HG02943 (cell line): ENCODE measurements around the gene GATD1.

Experiments
- ATAC-seq: cut with Tn5 transposase; IDR thresholded peaks from one replicate; pipeline ENCODE4 v1.9.1; 2021; ENCODE audit warnings: mild to moderate bottlenecking, low read depth, moderate library complexity; ENCODE audit not compliant: unreplicated experiment

The GATD1 gene, protein sequence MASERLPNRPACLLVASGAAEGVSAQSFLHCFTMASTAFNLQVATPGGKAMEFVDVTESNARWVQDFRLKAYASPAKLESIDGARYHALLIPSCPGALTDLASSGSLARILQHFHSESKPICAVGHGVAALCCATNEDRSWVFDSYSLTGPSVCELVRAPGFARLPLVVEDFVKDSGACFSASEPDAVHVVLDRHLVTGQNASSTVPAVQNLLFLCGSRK

DNA sequence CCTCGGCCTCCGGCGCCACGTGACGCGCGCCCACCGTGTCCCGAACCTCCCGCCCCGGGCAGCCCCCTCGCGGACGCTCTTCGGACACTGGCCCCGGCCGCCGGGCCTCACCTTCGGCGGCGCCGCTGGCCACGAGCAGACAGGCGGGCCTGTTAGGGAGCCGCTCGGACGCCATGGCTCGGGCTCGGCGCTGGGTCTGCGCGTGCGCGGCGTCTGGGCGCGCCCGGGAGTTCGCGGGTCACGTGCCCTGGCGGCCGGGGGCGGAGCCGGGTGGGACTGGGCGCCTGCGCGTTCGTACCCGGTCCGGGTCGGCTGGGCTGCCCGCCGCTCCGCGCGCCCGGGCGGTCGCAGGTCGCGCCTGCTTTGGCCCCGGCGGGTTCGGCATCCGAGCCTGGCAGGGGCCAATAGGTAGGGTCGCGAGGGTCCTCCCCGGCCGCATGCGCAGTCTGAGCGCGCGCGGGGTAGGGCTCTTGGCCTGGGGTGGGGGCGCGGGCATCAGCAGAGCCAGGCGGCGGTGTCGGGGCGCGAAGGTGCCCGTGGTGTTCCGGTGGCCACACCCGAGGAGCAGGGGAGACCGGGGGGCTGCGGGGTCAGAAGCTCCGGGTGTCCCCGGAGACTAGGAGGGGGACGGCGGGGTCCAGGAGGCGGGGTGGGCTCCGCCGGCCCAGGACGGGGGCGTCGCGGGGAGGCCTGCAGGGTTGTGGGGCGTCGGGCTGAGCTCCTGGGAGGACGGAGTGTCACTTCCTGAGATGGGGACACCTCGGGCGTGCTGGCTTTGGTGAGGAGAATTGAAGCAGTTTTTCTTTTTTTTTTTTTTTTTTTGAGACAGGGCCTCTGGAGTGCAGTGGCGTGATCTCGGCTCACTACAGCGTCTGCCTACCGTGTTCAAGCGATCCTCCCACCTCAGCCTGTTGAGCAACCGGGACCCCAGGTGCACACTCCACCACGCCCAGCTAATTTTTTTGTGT is at the start of gene GATD1:
TSS of gene GATD1 (minus strand) at position 200 of the 968 bp plus-strand sequence. CDS start at position 175, 25 bp downstream.
- ATAC-seq = peak; percentile 57

- no peak for ATAC-seq
Observed at GRCh38 chr11:826836-827145, 49.5 kb upstream of the GATD1 start.

DNA sequence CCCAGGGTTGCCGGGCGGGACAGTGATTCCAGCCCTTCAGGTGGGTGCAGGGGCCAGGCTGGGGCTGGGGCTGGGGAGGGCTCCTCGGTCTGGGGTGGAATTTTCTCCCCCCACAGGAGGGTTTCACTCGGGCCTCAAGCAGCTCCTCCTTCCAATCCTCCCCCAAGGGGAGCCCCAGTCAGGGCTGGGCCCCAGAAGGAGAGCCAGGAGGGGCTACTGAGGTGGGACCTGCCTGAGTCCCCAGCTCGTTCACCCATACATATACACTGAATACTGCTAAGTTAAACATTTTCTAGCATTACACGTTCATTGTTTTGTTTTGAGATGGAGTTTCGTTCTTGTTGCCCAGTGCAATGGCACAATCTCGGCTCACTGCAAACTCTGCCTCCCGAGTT is 48.9 kb upstream of the GATD1 start:
- ATAC-seq = no peak

DNA sequence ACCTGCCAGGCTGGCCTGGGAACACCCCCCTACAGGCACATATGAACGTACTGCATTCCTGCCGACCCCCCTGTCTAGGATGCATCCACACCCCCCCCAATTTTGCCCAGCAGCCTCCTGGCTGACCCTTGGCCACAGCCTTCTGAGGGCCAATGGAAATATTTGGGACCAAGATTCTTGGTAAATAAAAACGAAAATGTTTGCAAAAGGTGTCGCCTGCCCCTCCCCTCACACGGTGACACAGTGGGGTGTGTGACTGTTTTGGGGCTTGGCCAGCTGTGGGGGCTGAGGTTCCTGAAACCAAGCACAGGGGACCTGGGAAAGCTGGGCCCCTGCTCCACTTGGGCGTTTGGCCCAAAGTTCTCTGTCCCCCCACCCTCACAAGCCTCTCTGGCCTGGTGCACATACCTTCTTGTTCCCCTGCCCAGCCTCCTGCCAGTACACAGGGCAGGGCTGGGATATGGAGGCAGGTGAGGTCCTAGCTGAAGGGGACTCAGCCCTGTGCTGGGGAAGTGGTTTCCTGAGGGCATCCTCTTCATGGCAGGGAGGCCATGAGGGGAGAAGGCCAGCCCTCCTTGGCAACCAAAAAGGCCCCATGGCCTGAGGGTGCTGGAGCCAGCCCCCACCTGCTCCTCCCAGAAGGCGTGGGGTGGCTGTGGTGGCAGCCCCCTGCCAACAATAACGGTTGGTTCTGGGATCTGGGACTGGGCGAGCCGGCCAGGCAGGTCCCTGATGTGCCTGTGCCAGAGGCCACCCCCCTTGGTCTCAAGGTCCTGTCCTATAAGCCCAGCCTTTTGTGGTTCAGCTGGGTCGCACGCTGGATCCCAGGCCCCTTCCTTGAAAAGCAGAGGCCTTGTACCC is 48.3 kb upstream of the GATD1 start:
- ATAC-seq = no peak

- ATAC-seq = no peak
Observed at GRCh38 chr11:824942-825341, 47.7 kb upstream of the GATD1 start.

GRCh38 chr11:824292-824880 is 47.1 kb upstream of the GATD1 start:
- ATAC-seq = no peak

DNA sequence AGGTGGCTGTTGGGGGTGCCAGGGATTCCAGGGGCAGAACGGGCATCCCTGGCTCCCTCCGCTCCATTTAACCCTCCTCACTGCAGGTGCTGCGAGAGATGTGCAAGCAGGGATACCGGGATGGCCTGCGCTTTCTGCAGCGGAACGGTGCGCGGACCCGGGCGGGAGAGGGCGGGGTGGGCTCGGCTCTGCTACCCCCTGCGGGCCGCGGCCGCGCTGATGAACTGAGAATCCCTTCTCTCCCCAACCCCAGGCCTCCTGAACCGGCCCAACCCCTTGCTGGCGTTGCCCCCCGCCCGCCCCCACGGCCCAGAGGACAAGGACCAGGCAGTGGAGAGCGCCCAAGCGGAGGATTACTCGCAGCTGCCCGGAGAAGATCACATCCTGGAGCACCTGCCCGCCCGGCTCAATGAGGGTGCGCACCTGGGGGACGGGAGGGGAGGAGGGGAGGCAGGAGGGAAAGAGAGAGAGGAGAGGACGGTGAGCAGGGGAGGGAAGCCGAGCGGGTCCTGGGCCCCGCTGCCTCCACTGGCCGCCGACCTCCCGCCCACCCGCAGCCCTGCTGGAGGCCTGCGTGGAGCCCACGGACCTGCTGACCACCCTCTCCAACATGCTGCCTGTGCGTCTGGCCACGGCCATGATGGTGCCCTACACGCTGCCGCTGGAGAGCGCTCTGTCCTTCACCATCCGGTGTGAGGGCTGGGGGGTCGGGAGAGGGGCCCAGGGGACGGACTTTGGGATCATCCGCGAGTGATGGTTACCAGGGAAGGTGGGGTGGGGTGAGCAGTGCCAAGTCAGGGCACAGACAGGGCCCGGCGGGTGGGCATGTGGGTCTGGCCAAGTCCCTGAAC is 46.4 kb upstream of the GATD1 start:
- ATAC-seq = no peak

DNA sequence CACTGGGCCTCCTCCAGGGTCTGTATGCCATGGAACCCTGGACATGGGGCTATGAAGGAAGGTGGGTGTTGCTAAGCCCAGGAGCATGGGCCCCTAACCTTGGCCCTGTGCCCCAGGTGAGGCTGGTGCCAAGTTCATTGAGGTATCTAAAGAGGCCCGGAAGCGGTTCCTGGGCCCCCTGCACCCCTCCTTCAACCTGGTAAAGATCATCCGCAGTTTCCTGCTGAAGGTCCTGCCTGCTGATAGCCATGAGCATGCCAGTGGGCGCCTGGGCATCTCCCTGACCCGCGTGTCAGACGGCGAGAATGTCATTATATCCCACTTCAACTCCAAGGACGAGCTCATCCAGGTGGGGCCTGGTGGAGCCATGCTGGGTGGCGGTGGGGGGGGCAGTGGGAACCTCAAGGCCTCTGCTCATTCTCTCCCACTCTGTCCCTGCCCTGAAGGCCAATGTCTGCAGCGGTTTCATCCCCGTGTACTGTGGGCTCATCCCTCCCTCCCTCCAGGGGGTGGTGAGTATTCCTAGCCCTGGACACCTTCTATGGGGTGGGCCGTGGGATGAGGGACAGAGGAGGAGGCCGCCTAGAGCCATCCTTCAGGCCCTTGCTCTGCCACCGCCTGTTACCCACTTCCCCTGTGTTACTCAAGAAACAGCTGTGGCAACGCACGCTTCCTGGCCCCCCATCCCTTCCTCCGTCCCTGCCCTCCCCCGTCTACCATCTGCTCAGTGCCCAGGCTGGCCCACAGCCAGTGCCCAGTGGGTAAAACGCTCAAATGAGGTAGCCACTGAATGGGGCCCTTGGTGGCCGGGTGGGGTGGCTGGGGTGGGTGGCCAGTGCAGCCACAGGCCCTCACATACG is 44.5 kb upstream of the GATD1 start:
- no peak for ATAC-seq

GRCh38 chr11:820655-821511 is 43.6 kb upstream of the GATD1 start:
- ATAC-seq = no peak

DNA sequence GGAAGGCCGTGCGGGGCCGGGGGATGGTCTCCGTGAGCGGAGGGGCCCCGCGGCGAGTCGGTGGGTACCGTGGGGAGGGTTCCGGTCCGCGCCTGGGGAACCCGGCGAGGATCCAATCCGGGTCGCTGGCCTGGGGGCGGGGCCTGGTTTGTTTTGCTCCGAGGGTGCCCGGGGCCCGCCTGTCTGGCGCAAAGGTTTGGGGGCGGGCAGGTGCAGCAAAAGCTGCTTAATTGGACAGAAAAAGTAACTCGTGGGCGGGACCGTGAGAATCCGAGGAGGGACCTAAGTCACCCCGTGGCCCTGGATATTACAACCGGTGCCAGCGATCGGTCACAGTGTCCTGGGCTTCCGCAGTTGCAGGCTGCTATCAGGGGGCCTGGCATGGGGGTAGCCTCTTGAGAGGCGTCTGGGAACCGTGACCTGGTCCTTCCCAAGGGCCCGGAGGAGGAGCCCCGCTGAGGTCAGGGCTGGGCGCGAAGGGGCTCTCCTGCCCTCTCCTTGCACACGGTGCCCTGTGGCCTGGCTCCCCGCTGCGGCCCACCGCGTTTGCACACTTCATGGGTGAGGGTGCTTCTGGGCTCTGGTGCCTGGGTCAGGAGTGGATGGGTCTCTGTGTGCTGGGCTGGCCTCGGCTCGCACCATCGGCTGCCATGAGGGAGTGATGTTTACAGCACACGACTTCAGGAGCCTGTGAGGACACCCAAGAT is 42.8 kb upstream of the GATD1 start:
- ATAC-seq = peak; percentile 53

- peak; percentile 56 for ATAC-seq
Observed at GRCh38 chr11:819129-819931, 42.0 kb upstream of the GATD1 start.

DNA sequence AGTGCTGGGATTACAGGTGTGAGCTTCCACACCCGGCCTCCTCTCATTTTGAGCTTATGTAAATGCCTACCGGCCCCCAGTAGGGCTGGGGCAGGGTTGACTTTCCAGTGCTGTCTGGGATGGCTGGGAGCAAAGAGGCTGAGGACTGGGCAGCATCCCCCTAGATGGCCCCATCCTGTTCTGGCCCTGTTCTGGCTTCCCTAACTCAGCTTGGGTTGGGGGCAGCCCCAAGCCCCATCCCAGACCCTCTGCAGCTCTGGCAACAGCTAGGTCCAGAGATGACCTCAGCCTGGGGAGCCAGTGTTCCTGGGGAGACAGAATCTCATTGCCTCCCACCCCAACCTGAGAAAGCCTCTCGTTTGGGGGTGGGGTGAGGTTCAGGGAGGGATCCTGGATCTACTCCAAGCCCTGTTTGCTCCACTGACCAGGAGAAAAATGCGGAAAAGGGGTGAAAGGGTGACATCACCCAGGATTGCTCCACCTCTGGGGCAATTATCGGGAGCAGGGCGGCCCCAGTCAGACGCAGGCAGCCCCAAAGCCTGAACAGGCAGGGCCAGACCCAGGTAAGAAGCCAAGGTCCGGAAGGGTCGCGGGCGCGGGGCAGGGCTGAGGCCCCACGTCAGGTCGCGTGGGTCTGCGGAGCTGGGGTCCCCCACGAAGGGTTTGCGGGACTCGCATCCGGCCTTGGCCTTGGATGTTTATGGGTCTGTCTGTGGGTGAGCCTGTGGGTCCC is 41.3 kb upstream of the GATD1 start, which contains the start of gene PNPLA2:
TSS of gene PNPLA2 (plus strand) at position 519 of the 733 bp plus-strand sequence. CDS start 805 bp downstream, outside the sequence.
- no peak for ATAC-seq

GRCh38 chr11:816433-816779 is 39.1 kb upstream of the GATD1 start:
- ATAC-seq = no peak

DNA sequence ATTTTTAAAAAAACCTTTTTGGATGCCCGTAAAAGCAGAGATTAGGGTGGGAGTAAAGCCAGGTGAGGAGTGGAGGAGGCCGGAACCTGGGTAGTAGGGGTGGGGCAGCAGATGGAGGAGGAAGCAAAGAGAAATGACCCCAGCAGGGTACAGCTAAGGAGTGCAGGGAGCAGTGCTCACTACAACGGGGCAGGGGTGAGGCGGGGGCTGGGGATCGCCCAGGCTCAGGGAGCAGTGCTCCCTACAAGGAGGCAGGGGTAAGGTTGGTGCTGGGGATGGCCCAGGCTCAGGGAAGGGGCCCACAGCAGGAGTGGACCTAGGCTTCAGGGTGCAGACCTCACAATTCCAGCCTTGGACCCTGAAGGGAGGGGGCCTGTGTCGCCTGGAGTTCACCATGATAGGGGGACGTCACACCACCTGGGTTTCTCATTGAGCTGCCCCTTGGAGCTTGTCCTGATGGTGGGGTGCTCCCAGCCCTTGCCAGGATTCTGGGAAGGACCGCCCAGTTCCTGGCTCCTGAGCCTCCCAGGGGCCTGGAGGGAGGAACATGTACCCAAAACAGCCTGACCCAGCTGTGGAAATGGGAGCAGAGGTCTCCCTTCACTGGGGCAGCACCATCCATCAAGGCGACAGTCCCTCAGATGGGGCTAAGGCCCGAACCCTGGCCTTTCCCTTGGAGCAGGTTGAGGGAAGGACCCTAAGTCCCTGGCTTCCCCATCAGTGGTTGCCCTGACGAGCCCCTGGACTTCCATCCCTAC is 38.6 kb upstream of the GATD1 start:
- no peak for ATAC-seq

GRCh38 chr11:813456-814096 is 36.3 kb upstream of the GATD1 start:
- no peak for ATAC-seq
